DMS153 (cell line): ENCODE measurements around the gene DOCK7.
"Not testable (repeated sequence)": the region's sequence is repeated elsewhere in the genome, so short reads cannot be mapped to it uniquely, and the experiment has no call there.

Experiments
- DNase-seq: peaks from one replicate; lab custom pipeline; 2025; lab: John Stamatoyannopoulos, UW

Gene DOCK7

DNA sequence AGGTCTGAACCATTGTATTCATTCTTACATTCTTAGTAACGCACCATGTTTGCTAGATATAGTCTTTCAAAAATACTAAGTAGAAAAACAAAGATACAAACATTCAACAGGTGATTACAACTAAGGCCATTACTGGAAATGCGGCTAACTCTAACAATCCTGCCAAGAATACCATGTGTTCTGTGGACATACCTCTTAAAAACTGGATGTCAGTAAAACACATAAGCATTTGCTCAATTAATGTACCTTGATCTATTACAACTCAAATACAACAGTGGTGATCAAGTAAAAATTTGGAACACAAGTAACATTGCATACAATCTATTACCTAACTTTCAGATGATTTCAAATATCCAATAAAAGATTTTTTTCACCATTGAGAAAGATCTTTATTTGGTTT, 75.4 kb downstream of the DOCK7 start:
- no peak for DNase-seq

DNA sequence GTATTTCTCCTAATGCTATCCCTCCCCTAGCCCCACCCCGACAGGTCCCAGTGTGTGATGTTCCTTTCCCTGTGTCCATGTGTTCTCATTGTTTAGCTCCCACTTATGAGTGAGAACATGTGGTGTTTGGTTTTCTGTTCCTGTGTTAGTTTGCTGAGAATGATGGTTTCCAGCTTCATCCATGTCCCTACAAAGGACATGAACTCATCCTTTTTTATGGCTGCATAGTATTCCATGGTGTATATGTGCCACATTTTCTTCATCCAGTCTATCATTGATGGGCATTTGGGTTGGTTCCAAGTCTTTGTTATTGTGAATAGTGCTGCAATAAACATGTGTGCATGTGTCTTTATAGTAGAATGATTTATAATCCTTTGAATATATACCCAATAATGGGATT, 77.6 kb downstream of the DOCK7 start:
- DNase-seq, result not testable (repeated sequence)

DNA sequence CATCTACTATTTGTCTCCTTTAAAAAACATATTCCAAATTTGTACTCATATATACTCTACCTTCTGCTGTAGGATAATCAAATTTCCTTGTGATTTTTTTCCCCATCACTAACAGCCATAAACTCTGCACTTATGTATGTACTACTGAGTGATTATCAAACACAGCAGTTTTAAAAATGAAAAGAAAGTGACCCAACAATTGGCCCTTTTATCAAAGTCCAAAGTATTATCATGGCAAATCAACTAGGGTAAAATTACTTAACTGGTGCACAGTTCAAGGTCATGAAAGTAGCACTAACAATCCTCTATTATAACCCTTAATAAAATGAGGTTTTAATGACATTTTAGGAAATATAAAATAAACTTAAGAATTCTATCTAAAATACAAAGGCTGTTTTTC, 79.3 kb downstream of the DOCK7 start:
- no peak for DNase-seq

DNA sequence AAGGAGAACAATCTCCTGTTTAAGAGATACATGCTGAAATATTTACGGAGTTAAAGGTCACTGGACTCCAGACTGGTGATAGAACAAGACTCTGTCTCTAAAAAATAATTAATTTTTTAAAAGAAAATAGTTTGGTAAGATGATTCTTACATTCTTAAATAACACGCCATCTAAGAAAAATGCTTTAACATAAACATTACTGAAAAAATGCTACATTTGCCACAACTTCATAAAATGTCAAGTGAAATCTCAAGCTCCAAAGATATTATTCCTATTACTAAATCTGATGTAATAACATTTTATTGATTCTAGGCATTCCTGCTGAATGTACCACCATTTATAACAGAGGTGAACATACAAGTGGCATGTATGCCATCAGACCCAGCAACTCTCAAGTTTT, 86.7 kb downstream of the DOCK7 start:
- DNase-seq, result no peak

DNA sequence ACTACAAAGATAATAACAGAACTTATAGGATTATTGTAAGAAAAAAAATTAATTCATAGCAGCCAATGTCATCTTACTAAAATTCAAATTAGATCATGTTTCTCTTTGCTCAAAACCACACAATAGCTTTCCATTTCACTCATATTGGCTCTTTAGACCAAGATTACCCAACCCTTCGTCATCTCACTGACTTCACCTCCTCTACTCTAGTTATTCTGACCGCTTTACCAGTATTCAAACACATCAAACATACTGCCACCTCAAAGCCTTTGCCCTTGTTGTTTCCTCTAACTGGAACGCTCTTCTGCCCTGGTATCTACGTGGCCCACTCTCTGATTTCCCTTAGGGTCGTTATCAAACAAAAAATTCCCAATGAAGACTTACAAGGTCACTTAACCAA, 89.1 kb downstream of the DOCK7 start:
- DNase-seq, result no peak

DNA sequence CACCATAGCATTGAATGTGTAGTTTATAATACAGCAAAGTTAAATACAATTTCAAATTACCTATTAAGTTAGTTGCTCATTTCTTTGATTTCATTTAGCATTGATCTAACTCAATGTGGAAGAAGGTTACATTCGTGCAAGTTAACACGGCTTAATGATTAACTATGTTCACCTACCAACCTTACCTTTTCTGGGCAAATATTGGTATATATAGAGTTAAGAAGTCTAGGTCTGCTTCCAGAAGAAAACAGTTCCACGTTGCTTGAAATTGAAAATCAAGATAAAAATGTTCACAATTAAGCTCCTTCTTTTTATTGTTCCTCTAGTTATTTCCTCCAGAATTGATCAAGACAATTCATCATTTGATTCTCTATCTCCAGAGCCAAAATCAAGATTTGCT, 90.9 kb downstream of the DOCK7 start, which contains the start of gene ANGPTL3:
Gene ANGPTL3 (plus strand): TSS at position 240 of the 400 bp plus-strand sequence. CDS start 47 bp downstream, at position 287.
- no peak for DNase-seq

DNA sequence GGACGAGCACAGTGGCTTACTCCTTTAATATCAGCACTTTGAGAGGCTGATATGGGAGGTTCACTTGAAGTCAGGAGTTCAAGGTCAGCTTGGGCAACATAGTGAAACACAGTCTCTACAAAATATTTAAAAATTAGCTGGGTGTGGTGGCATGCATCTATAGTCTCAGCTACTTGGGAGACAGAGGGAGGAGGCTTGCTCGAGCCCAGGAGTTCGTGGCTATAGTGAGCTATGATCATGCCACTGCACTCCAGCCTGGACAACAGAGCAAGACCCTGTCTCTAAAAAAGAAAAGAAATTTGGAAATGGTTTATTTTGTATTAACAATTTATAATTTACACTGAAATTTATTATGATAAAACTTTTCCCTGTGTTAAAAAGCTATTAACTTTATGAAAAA, 92.5 kb downstream of the DOCK7 start:
- no peak for DNase-seq

DNA sequence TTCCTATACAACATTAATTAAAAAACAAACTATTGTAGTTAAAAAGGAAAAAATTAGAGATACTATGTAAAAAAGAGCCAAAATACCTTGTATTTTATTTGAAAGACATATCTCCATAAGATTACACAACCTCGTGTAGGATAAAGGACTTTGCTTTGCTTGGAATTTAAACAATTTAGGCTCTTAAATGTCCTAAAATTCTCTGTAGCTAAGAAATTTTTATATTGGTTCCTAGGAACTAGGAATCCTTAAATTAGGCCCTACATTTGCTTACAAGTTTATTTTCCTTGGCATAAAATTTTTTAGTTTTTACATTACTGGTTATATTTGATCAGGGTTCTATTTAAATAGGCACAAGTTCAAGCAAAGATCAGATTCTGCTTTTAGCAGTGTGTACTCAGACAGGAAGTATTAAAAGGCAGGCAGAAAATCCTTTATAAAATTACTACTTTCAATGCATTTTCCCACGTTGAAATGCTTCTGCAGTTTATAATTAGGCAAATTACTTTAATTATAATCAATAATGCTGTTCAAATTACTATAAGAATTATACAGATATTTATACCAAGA, 94.3 kb downstream of the DOCK7 start:
- DNase-seq, result no peak

DNA sequence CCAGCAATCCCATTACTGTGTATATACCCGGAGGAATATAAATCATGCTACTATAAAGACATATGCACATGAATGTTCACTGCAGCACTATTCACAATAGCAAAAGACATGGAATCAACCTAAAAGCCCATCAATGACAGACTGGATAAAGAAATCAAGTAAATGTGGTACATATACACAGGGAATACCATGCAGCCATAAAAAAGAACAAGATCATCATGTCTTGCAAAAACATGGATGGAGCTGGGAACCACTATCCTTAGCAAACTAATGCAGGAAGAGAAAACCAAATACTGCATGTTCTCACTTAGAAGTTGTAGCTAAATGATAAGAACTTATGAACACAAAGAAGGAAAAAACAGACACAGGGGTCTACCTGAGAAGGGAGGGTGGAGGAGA, 97.2 kb downstream of the DOCK7 start:
- no peak for DNase-seq

DNA sequence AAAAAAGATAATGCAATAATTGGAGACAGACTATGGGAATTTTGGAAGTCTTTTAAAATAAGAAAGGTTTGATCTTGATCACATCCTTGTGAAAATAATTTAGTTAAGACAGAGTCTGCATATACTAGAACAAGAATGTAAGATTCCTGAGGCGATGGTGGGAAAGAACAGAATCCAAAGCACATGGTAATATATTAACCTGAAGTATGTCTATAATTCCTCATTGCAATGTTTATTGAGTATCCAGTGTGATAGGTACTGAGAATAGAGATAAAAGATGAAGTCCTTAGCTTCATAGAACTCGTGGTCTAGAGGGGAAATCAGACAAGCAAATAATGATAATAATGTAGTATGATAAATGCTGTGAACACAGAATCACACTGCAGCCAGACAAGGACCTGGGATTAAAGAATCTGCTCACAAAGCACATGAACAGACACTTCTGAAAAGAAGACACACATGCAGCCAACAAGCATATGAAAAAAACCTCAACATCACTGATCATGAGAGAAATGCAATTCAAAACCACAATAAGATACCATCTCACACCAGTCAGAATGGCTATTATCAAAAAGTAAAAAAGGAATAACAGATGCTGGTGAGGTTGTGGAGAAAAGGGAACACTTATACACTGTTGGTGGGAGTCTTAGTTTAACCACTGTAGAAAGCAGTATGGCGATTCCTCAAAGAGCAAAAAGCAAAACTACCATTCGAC, 97.8 kb downstream of the DOCK7 start:
- no peak for DNase-seq

DNA sequence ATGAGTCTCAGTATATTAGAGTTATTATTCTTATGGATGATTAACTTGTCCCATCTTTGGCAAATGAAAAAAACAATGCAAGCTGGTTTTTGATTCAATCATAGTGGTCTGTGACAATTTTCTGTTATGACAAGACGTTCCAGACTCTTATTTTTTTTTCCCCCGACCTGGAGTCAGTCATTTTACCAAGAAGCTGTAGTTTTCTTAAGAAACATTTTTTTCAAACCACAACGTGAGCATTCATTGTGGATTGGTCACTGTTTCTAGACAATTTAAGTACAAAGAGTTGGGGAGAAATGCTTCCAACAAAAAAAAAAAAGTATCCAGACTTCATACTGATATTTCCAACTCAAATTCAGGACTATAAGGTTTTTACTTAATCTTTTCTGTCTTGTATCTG, 98.9 kb downstream of the DOCK7 start:
- no peak for DNase-seq

DNA sequence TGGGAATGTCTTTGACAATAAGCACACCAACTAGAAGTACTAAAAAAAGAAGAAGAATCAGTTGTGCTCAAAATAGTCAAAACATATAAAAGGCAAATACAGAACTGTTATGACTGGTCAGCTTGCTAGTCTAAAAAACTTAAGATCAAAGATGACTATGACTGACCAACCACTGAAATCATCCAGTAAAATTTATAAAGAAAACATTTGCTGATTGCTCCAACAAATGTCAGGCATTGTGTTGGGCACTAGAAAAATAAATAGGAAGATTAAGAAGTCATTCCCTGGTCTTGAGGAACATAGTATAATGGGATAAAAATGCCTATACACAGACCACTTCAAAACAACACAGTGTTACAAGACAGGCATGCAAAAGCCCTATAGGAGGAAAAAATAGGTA, 100.2 kb downstream of the DOCK7 start:
- no peak for DNase-seq

DNA sequence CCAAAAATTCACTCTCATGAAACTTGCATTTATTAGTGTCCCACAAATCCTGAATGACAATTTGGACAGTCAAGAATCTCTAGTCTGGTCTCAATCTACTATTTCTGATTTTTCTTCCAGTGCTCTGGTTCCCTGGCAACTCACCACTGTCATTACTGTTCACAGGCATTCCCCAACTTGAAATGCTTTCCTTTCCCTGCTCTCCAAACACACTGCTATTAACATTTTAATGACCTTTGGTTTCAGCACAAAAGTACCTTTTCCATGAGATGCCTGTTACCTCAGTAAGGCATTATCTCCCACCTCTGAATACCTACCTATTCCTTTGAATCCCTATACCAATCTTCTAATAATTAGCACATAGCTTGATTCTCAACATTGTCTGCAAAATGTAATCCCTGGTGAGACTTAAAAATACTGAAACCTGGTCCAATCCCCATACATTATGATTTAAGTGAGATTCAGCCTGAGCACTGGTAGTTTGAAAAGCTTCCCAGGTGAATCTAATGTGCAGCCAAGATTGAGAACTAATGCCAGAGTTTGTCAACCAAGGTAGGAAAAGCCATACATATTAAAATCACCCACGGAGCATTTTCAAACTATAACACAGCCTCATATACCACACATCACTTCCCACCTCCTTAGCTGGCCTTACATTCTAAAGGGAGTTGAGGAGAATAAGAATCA, 102.6 kb downstream of the DOCK7 start:
- DNase-seq, result no peak

DNA sequence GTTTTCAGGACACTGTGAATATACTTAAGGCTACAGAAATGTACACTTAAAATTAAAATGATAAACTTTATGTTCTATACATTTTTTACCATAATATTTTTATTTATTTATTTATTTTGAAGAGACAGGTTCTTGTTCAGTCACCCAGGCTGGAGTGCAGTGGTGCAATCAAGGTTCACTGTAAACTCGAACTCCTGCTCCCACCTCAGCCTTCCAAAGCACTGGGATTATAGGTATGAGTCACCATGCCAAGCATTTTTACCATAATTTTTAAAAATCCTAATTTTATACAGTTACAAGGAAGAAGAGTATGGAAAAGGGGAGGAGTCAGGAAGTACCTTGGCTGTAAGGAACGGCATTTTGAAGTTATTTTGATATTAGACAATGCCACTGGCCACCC, 114.5 kb downstream of the DOCK7 start:
- no peak for DNase-seq

DNA sequence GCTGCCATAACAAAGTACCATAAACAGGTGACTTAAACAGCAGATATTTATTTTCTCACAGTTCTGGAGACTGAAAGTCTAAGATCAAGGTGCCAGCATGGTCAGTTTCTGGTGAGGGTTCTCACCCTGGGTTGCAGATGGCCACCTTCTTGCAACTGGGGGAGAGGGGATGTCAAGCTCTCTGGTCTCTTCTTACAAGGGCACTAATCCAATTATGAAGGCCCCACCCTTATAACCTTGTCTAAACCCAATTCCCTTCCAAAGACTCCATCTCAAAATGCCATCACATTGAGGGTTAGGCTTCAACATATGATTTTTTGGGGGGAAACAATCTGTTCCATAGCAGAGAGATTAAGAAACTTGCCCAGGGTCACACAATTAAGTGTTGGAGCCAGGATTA, 115.7 kb downstream of the DOCK7 start:
- DNase-seq, result no peak

DNA sequence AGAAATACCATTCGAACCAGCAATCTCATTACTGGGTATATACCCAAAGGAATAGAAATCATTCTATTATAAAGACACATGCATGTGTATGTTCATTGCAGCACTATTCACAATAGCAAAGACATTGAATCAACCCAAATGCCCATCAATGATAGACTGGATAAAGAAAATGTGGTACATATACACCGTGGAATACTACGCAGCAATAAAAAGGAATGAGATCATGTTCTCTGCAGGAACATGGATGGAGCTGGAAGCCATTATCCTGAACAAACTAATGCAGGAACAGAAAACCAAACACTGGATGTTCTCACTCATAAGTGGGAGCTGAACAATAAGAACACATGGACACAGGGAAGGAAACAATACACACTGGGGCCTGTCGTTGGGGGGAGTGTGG, 116.7 kb downstream of the DOCK7 start:
- not testable (repeated sequence) for DNase-seq

DNA sequence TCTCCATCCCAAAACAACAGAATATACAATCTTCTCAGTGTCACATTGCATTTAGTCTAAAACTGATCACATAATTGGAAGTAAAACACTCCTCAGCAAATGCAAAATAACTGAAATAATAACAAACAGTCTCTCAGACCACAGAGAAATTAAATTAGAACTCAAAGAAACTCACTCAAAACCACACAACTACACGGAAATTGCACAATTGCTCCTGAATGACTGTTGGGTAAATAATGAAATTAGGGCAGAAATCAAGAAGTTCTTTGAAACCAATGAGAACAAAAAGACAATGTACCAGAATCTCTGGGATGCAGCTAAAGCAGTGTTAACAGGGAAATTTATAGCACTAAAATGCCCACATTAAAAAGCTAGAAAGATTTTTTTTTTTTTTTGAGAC, 120.3 kb downstream of the DOCK7 start:
- not testable (repeated sequence) for DNase-seq

DNA sequence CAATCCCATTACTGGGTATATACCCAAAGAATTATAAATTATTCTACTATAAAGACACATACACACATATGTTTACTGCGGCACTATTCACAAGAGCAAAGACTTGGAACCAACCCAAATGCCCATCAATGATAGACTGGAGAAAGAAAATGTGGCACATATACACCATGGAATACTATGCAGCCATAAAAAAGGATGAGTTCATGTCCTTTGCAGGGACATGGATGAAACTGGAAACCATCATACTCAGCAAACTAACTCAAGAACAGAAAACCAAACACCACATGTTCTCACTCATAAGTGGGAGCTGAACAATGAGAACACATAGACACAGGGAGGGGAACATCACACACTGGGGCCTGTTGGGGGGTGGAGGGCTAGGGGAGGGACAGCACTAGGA, 121.0 kb downstream of the DOCK7 start:
- DNase-seq, result not testable (repeated sequence)

DNA sequence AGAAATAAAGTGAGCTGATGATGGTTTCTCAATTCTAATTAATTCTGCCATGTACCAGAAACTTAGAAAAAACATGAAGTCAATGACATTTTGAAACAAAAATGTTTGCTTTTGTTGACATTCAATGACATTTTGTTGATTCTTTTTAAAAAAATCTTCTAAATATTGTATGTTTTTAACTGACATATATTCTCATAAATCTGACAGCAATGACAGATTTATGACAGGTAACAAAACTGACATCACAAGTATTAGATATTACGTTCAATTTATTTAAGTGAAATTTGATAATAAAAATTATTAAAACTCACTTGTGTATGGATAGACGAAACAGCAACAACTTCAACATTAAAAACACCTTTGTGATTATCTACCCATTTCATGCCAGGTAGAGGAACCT, 126.9 kb downstream of the DOCK7 start:
- no peak for DNase-seq

DNA sequence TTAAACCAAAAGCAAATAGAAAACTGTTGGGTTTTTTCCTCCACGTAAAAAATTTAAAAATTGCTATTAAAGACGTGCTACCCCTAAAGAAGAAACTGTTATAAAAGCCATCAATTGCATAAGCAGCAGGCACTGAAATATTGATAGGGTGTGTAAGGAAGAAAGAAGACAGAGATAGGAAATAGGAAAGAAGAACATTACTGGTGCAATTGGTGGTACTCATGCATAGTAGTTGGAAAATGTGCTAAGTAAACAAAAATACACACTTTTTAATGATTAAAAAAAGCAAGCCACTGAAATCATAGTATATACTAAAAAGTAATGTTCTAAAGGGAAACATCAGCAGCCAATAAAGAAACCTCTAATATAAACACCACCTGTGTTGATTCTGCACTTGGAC, 143.6 kb downstream of the DOCK7 start:
- DNase-seq, result no peak

DNA sequence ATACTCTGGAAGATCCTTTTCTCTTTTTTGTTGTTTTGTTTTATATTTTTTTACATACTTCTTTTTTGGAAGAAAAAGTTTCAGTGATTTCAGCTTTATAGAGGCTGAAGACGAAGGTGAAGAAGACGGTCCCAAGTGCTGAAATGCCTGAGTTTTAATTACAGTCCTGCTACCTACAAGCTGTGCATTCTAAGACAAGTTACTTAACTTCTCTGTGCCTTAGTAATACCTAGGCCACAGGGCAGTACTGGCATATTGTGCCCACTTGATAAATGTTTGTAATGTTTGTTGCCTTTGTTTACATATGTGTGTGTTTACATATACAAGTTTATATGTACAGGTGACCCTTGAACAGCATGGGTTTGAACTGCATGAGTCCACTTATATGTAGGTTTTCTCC, 147.1 kb downstream of the DOCK7 start:
- DNase-seq, result no peak

DNA sequence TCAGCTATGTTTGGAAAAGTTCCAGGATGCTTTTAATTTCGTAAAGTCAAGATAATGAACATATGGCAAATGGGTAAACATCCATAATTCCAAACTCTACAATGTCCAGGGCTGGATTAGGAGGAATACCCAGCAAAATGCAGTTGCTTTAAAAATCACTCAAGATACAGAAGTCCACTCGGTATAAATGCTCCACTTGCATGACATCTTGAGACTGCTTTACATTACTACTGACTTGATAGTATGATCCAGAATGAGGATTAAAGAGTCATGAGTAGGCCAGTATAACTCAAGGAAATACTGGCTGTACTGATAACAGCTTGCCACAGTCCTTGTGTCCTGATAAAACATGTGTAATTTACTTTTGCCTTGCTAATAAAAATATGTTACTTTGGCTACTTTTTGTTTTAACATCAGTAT, 149.1 kb downstream of the DOCK7 start:
- DNase-seq, result no peak

DNA sequence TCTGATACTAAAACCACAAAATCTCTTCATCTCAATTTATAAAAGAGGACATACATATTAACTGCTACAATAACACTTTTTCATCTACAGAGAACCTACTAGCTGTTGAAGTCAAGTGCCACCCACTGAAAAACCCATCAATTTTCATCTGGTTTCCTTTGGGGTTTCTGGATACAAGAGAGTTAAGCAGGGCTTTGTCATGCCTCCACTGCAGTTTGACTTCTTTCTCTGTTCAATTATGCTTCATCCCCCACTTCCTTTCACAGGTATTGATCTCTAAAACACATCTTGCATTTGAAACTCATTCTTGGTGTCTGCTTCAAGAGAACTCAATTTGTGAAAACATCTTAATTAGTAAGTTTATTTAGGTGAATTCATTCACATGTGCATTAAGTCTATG, 151.3 kb downstream of the DOCK7 start:
- no peak for DNase-seq
